GM18861 (cell line): Measurements from ENCODE around the gene KDELR3.

Source experiments
- ATAC-seq: cut with Tn5 transposase; IDR thresholded peaks from one replicate; pipeline ENCODE4 v1.9.1; 2021; ENCODE audit not compliant: unreplicated experiment

The KDELR3 gene

GRCh38 chr22:38481162-38481870, 13.4 kb downstream of the KDELR3 start:
- no peak for ATAC-seq

- ATAC-seq, result no peak
Measured at GRCh38 chr22:38481871-38482332, 14.0 kb downstream of the KDELR3 start.

- no peak for ATAC-seq
Measured at GRCh38 chr22:38482662-38483308, 14.9 kb downstream of the KDELR3 start.

GRCh38 chr22:38484244-38484643, 16.3 kb downstream of the KDELR3 start:
- ATAC-seq, result no peak

GRCh38 chr22:38485783-38486182, 17.9 kb downstream of the KDELR3 start:
- ATAC-seq, result no peak

GRCh38 chr22:38487946-38488345, 20.1 kb downstream of the KDELR3 start:
- no peak for ATAC-seq

GRCh38 chr22:38489142-38489541, 21.2 kb downstream of the KDELR3 start:
- ATAC-seq, result no peak

- no peak for ATAC-seq
Measured at GRCh38 chr22:38489561-38490145, 21.8 kb downstream of the KDELR3 start.

GRCh38 chr22:38490475-38490874, 22.6 kb downstream of the KDELR3 start:
- no peak for ATAC-seq

GRCh38 chr22:38490915-38491314, 23.0 kb downstream of the KDELR3 start:
- no peak for ATAC-seq

- ATAC-seq, result no peak
Measured at GRCh38 chr22:38491707-38492348, 23.9 kb downstream of the KDELR3 start.

- ATAC-seq, result no peak
Measured at GRCh38 chr22:38494498-38494897, 26.6 kb downstream of the KDELR3 start.

- ATAC-seq, result no peak
Measured at GRCh38 chr22:38494939-38495338, 27.0 kb downstream of the KDELR3 start.

- no peak for ATAC-seq
Measured at GRCh38 chr22:38497869-38498268, 30.0 kb downstream of the KDELR3 start.

GRCh38 chr22:38501797-38502672, 34.1 kb downstream of the KDELR3 start:
- no peak for ATAC-seq

GRCh38 chr22:38503021-38503420, 35.1 kb downstream of the KDELR3 start:
- ATAC-seq, result no peak

- ATAC-seq, result no peak
Measured at GRCh38 chr22:38504731-38505540, 37.0 kb downstream of the KDELR3 start.

- ATAC-seq, result peak; percentile 13
Measured at GRCh38 chr22:38505541-38506117, 37.7 kb downstream of the KDELR3 start.

- ATAC-seq, result peak; percentile 86
Measured at GRCh38 chr22:38506118-38506962, 38.4 kb downstream of the KDELR3 start, which contains the start of gene DDX17. TSS of gene DDX17 (minus strand) at chr22:38506311.
